GM18520 (cell line): ENCODE results near the gene CLEC2A.
"Not testable (repeated sequence)": the region's sequence is repeated elsewhere in the genome, so short reads cannot be mapped to it uniquely, and the experiment has no call there.

Source experiments
- ATAC-seq: cut with Tn5 transposase; IDR thresholded peaks from one replicate; pipeline ENCODE4 v1.9.1; 2021; ENCODE audit not compliant: unreplicated experiment

CLEC2A gene

GRCh38 chr12:9932270-9932669, at the start of gene CLEC2A:
Gene CLEC2A, minus strand, starts transcription at chr12:9932370. Its CDS starts 41 bp downstream, at chr12:9932329.
- no peak for ATAC-seq

- ATAC-seq = no peak
Measured at GRCh38 chr12:9980126-9980525, 48.0 kb upstream of the CLEC2A start.

GRCh38 chr12:9977916-9978315, 45.7 kb upstream of the CLEC2A start:
- ATAC-seq = no peak

GRCh38 chr12:9976626-9977025, 44.5 kb upstream of the CLEC2A start:
- not testable (repeated sequence) for ATAC-seq

- ATAC-seq = no peak
Measured at GRCh38 chr12:9975614-9976013, 43.4 kb upstream of the CLEC2A start.

- not testable (repeated sequence) for ATAC-seq
Measured at GRCh38 chr12:9974731-9975130, 42.6 kb upstream of the CLEC2A start.

GRCh38 chr12:9973949-9974348, 41.8 kb upstream of the CLEC2A start:
- ATAC-seq = no peak

- ATAC-seq = no peak
Measured at GRCh38 chr12:9971181-9971580, 39.0 kb upstream of the CLEC2A start, which contains the start of gene CLEC12A. Gene CLEC12A, plus strand, starts transcription at chr12:9971409. Its CDS starts 188 bp downstream, at chr12:9971597.

- ATAC-seq = no peak
Measured at GRCh38 chr12:9969673-9970072, 37.5 kb upstream of the CLEC2A start.

GRCh38 chr12:9961901-9962300, 29.7 kb upstream of the CLEC2A start:
- ATAC-seq = no peak

GRCh38 chr12:9961106-9961505, 28.9 kb upstream of the CLEC2A start:
- ATAC-seq = peak; percentile 68

- ATAC-seq = no peak
Measured at GRCh38 chr12:9960590-9960989, 28.4 kb upstream of the CLEC2A start.

GRCh38 chr12:9957834-9958233, 25.7 kb upstream of the CLEC2A start:
- ATAC-seq = no peak

GRCh38 chr12:9952954-9953729, 21.0 kb upstream of the CLEC2A start:
- not testable (repeated sequence) for ATAC-seq

- no peak for ATAC-seq
Measured at GRCh38 chr12:9951026-9951675, 19.0 kb upstream of the CLEC2A start.

GRCh38 chr12:9948606-9949296, 16.6 kb upstream of the CLEC2A start:
- ATAC-seq = peak; percentile 92

GRCh38 chr12:9947674-9948073, 15.5 kb upstream of the CLEC2A start:
- no peak for ATAC-seq

- no peak for ATAC-seq
Measured at GRCh38 chr12:9944391-9944790, 12.2 kb upstream of the CLEC2A start.

- no peak for ATAC-seq
Measured at GRCh38 chr12:9943240-9943639, 11.1 kb upstream of the CLEC2A start.

- ATAC-seq = no peak
Measured at GRCh38 chr12:9941838-9942237, 9.7 kb upstream of the CLEC2A start.

- ATAC-seq = no peak
Measured at GRCh38 chr12:9940375-9940774, 8.2 kb upstream of the CLEC2A start.

GRCh38 chr12:9936591-9936990, 4.4 kb upstream of the CLEC2A start:
- ATAC-seq = no peak
